ENCODE measurements around the gene ECI2. TPM values are rescaled to one million over a fixed set of nuclear protein-coding genes. Genes with fewer than 3 reads are reported as not detected.

ECI2 gene
- total RNA-seq, 1 donor from 2014 or later = 170 TPM

GRCh38 chr6:4176907-4177306 is 41.5 kb upstream of the ECI2 start:
- intact Hi-C loops (cut with micrococcal nuclease) = no loop called here

GRCh38 chr6:4174042-4174441 is 38.7 kb upstream of the ECI2 start:
- intact Hi-C loops (cut with micrococcal nuclease) = no loop called here
- Histone ChIP-seq H3K36me3 (no peaks in the 10 kb centered on the region), H3K4me3 (no peak overlapping the region), H3K27ac (replicated peaks) (no peak overlapping the region), H3K27me3 (ENCODE audit: low read depth) (no peaks in the 10 kb centered on the region), H3K4me1 (no peaks in the 10 kb centered on the region), H3K9me3 (replicated peaks) (no peaks in the 10 kb centered on the region)
- DNase-seq = no peak
- TF ChIP-seq CTCF (IDR thresholded peaks at IDR 0.05; ENCODE audit: borderline replicate concordance) = no peak

More at GRCh38 chr6:4176907-4177306, 41.5 kb upstream of the ECI2 start:
- Histone ChIP-seq H3K27ac (replicated peaks) (no peak overlapping the region), H3K27me3 (ENCODE audit: low read depth) (no peaks in the 10 kb centered on the region), H3K4me1 (no peaks in the 10 kb centered on the region), H3K36me3 (no peaks in the 10 kb centered on the region), H3K9me3 (replicated peaks) (no peaks in the 10 kb centered on the region), H3K4me3 (no peak overlapping the region)
- no peak for TF ChIP-seq CTCF (IDR thresholded peaks at IDR 0.05; ENCODE audit: borderline replicate concordance)
- DNase-seq = no peak

GRCh38 chr6:4172368-4172767 is 37.0 kb upstream of the ECI2 start:
- intact Hi-C loops (cut with micrococcal nuclease) = no loop called here
- Histone ChIP-seq H3K36me3 (no peaks in the 10 kb centered on the region), H3K4me1 (no peaks in the 10 kb centered on the region), H3K27ac (replicated peaks) (no peak overlapping the region), H3K27me3 (ENCODE audit: low read depth) (no peaks in the 10 kb centered on the region), H3K4me3 (no peak overlapping the region), H3K9me3 (replicated peaks) (peaks cover 9% of the 10 kb centered on the region)
- no peak for DNase-seq
- no peak for TF ChIP-seq CTCF (IDR thresholded peaks at IDR 0.05; ENCODE audit: borderline replicate concordance)

GRCh38 chr6:4170297-4170696 is 34.9 kb upstream of the ECI2 start:
- no peaks in the 10 kb centered on the region for H3K4me1 ChIP-seq
- no peak for DNase-seq
- intact Hi-C loops (cut with micrococcal nuclease) = no loop called here
- H3K27me3 ChIP-seq (ENCODE audit: low read depth) = no peaks in the 10 kb centered on the region
- H3K9me3 ChIP-seq (replicated peaks) = peaks cover 10% of the 10 kb centered on the region
- H3K36me3 ChIP-seq = no peaks in the 10 kb centered on the region
- TF ChIP-seq CTCF (IDR thresholded peaks at IDR 0.05; ENCODE audit: borderline replicate concordance) = no peak
- H3K4me3 ChIP-seq = no peak overlapping the region
- H3K27ac ChIP-seq (replicated peaks) = no peak overlapping the region

GRCh38 chr6:4169028-4169789 is 33.8 kb upstream of the ECI2 start:
- H3K9me3 ChIP-seq (replicated peaks) = peaks cover 10% of the 10 kb centered on the region
- TF ChIP-seq CTCF (IDR thresholded peaks at IDR 0.05; ENCODE audit: borderline replicate concordance) = no peak
- intact Hi-C loops (cut with micrococcal nuclease) = no loop called here

More at GRCh38 chr6:4169028-4169789, 33.8 kb upstream of the ECI2 start:
- Histone ChIP-seq H3K4me3 (no peak overlapping the region), H3K36me3 (no peaks in the 10 kb centered on the region), H3K27me3 (ENCODE audit: low read depth) (no peaks in the 10 kb centered on the region), H3K27ac (replicated peaks) (no peak overlapping the region), H3K4me1 (no peaks in the 10 kb centered on the region)
- no peak for DNase-seq

All from left ventricle myocardium inferior (tissue), 1 donor.